NK-92 treated with Interleukin-12 subunit alpha and Interleukin-12 subunit beta, amount 100 ng/mL, for 24 hours (cell line): Measurements from ENCODE around the gene RAB24.
"Not testable (repeated sequence)": the region's sequence is repeated elsewhere in the genome, so short reads cannot be mapped to it uniquely, and the experiment has no call there.

Source experiments
- DNase-seq: peaks from one replicate; lab custom pipeline; 2025; lab: John Stamatoyannopoulos, UW

Gene RAB24

DNA sequence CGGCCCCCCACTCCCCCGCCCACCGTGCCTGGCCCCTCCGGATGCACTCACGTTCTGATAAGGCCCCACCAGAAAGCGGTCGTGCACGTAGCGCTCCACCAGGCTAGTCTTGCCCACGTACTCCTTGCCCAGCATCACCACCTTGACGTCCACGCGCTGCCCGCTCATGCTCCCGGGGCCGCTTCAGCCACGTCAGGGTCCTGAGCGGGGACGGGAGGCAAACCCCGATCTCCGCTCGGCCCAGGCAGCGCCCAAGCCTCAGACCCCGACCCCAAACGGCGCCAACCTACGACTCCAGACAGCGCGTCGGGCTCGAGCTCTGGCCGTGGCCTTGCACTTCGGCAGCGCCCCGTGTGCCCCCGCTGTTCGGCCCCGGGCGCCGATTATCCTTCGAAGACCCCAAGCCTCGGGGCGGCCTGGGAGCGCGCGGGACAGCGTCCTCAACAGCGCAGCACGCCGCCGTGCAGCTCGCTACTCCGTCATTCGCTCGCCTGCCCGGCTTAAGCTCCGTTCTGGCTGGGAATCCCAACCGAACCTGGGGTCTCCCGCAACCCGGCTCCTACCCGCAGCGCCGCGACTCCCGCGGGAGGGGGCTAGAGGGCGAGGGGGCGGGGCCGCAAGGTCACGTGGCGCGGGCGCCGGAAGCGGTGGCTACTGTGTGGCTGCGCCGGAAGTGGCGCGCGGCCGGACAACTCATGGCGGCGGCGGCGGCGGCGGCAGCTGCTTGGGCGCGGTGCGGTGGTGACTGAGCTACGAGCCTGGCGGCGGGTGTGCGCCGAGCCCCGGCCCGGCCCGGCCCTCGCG, at the start of gene RAB24, which contains the start of gene PRELID1:
Gene RAB24 (minus strand): TSS at position 599 of the 804 bp plus-strand sequence. CDS start 431 bp downstream, at position 168.
Gene PRELID1 (plus strand): TSS at position 679 of the 804 bp plus-strand sequence. CDS start 187 bp downstream, outside the sequence.
- DNase-seq, result peak; percentile 84

DNA sequence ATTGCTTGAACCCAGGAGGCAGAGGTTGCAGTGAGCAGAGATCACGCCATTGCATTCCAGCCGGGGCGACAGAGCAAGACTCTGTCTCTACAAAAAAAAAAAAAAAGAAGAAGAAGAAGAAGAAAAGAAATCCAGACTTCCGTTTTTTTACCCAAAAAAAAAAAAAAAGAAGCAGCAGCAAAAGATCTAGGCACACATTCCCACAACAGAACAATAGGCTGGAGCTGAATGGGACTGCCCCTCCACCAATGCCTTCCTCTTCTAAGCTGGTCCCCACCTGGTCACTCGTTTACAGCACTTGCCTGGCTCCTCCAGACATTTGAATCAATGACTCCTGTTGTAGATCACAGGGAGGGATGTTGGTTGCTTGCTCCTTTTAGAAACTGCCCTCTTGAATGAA, 49.6 kb upstream of the RAB24 start:
- DNase-seq, result no peak

DNA sequence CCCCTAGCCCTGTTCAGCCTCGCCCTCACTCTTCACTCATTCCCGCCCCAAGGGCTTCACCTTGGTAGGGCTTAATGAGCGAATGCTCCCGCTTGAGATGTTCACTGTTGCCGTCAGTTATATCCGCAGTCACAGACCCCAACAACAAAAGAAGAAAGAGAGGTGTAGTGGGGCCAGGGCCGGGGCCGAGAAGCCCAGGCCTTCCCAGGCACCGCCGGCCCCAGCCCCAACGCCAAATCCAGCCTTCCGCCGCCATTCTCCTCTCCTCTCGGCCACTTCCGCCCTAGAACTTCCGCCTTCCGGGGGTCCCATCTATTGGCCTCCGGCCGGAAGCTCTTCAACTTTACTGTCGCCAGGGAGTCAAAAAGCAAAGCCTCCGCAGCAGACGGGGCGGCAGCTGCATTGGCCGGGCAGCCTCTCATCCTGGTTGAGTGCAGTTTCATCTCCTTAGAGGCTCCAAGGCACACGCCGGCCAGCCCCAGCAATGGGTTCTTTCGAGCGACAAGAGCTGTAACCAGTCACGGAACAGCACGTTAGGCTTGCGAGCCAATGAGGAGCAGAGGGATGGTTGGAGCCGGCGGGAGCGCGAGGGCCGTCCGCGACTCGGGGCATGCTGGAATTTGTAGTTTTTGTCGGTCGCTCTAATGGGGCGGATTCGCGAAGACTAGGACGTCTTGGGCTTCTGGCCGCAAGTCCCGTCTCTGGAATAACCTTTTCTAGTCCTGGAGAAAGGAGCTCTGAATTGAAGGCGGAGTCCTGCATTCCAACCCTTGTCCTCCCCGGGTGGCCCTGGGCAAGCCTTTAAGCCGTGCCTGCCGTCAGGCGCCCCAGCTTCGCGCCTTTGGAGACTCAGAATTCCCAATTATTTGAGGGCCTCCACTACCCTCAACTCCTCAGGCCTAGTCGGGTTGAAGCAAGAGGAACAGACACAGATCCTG, 48.1 kb upstream of the RAB24 start, which contains the start of gene LMAN2:
Gene LMAN2 (minus strand): TSS at position 277 of the 938 bp plus-strand sequence. CDS start 21 bp downstream, at position 256.
- DNase-seq, result peak; percentile 95

DNA sequence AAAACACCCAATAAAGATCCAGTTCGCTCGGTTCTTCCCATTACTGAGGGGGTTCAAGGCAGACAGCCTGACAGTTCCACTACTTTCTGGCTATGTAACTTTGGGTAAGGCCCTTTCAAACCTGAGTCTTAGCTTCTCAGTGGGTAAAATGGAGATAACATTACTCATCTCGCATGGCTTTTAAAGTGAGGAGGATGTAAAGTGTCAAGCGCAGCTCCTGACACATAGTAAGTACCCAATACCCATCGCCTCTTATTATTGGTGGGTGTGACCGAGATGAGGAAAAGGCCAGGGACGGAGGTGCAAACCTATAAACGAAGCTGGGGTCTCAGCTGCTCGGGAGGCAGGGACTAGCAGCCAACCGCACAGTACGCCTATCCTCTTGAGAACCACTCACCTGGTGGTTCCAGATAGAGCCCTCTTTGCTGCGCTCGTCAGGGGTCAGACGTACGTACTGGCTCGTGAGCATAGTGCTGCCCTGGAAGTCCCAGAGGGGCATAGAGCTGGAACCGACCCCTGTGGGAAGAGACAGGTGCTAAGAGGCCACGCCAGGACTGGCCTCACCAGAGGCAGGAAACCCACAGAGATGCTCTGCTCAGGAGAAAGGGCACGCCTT, 47.4 kb upstream of the RAB24 start:
- DNase-seq, result no peak

DNA sequence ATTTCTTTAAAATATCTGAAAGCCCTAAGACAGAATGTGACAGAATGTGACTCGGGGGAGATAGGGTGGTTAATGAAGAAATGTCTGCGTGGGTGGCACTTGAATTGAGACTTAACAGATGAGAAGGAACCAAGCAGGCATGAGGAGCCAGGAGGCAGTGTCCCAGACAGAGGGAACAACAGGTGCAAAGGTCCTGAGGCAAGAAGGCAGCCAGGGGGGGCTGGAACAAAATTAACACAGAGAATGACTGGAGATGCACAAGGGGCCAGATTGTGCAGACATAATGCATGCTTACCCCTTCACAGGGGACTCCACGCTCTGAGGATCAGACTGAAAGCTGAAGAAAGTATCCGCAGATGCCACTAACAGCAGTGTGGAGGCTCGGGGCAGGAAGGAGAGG, 46.2 kb upstream of the RAB24 start:
- no peak for DNase-seq

DNA sequence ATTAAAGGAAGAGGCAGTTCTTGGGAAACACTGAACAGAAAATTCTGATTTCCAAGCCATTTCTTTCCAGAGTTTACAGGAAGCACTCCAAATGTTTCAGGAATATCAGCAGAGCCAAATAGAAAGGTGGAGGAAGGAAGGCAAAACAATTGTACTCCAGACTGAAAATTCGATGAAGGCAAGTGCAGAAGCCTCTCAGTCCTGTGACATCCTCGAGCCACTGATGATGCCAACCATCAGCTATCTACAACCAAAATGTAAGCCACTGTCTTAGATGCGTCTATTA, 45.8 kb upstream of the RAB24 start:
- DNase-seq, result no peak

DNA sequence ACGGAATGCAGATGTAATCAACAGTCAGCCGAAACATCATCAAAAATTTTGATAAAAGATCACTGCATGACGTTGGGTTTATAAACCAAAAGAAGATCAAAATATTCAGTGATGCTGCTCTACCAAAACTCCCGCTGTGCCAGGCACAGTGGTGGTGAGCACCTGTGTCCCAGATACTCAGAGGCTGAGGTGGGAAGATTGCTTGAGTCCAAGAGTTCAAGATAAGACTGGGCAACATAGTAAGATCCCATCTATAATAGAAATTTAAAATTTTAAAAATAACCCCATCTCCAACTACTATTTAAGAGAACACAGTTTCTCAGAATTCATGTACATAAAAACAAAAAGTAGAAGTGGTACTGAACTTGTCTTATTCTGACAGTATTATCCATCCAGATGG, 44.2 kb upstream of the RAB24 start:
- DNase-seq, result no peak

DNA sequence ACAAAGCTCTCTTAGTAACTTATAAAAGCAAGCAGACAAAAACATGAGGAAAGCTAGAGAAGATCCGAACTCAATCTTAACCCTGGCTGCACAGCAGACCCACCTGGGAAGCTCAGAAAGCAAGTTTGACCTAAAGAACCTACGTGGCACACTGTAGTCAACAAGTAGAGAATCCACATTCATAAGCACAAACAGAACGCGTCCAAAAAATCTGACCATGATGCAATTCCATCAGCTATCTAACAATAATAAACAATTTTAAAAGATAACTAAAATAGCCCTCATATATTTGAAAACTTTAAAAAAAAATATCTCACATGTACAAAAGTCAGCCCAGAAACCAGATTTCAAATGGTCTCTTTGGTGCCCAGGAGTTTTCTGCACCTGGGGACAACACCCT, 43.3 kb upstream of the RAB24 start:
- DNase-seq, result no peak

DNA sequence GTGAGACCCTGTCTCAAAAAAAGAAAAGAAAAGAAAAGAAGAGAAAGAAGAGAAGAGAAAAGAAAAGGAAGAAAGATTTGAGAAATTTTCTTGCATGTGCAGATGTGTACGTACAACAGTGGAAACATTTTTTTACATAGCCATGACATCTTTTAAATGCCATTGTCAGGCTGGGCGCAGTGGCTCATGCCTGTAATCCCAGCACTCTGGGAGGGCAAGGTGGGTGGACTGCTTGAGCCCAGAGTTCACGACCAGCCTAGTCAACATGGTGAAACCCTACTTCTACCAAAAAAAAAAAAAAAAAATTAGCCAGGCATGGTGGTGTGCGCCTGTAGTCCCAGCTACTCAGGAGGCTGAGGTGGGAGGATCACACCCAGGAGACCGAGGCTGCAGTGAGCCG, 41.4 kb upstream of the RAB24 start:
- DNase-seq, result no peak

DNA sequence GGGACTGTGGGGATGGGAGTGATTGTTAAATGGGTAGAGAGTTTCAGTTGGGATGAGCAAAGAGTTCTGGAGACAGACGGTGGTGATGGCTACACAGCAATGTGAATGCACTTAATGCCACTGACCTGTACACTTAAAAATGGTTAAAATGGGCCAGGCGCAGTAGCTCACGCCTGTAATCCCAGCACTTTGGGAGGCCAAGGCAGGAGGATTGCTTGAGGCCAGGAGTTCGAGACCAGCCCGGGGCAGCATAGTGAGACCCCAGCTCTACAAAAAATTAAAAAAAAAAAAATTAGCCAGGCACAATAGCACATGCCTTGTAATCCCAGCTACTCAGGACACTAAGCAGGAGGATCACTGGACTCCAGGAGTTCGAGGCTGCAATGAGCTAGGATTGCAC, 40.3 kb upstream of the RAB24 start:
- DNase-seq, result no peak

DNA sequence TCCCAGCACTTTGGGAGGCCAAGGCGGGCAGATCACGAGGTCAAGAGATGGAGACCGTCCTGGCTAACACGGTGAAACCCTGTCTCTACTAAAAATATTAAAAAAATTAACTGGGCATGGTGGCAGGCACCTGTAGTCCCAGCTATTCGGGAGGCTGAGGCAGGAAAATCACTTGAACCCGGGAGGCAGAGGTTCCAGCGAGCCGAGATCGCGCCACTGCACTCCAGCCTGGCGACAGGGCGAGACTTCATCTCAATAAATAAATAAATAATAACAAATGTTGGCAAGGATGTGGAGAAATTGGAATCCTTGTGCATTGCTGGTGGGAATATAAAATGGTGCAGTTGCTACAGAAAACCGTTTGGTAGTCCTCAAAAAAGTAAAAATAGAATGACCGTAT, 39.5 kb upstream of the RAB24 start:
- not testable (repeated sequence) for DNase-seq

DNA sequence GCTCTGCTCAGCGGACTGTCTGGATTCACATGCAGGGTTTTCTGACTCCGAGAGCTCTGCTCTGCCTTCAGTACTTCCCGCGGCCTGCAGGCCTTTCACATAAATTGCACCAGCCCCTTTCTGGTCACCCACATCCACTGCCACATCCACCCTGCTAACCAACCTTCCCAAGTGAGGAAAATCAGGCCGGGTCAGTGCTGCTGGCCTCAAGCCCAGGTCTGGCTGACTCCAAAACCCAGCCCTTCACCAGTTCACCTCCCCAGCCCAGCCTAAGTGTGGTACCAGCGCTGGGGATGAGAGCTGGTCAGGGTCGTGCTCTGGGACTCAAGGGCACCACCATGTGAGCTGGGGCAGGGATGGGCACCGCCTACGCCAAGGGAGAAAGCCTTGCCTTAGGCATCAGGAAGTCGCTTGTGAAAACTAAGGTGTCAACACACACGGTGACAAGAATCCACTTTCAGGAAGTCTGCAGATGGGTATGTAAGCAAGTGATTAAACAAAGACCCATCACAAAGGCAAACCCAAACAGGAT, 35.7 kb upstream of the RAB24 start:
- no peak for DNase-seq

DNA sequence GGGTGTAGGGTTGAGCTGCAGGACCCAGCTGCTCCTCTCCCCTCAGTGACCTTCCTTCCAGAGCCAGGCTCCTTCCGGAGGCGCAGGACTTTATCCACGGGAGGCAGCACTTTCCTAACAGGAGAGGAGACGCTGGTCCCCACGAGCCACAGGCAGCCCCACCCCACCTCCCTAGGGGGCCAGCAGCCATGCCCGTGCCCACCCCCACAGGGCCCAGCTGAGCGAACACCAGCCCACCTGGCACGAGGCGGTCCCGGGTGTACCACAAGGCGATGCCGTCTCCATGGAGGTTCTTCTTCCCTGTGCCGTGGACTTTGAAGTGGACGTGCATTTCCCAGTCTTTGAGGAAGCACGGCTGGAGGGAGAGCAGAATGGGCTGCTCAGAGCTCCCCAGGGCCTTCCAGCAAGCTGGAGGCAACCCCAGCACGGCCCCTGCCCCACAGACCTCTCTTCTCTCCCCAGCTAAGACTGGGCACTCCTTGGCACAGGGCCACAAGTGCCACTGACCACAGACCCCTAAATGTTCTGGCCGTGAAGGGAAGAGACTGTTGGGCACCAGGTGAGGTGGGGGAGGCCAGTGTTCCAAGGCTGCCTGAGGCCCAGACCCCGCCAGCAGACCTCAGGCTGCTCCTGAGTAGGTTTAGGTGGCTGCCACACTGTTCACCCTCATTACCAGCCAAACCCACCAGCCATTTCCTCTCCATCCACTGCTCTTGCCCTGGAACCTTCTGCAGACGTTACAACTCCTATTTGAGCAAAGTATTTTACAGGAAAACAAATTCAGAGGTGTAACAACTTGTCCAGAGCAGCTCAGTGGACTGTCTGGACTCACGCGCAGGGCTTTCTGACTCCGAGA, 35.0 kb upstream of the RAB24 start:
- no peak for DNase-seq

DNA sequence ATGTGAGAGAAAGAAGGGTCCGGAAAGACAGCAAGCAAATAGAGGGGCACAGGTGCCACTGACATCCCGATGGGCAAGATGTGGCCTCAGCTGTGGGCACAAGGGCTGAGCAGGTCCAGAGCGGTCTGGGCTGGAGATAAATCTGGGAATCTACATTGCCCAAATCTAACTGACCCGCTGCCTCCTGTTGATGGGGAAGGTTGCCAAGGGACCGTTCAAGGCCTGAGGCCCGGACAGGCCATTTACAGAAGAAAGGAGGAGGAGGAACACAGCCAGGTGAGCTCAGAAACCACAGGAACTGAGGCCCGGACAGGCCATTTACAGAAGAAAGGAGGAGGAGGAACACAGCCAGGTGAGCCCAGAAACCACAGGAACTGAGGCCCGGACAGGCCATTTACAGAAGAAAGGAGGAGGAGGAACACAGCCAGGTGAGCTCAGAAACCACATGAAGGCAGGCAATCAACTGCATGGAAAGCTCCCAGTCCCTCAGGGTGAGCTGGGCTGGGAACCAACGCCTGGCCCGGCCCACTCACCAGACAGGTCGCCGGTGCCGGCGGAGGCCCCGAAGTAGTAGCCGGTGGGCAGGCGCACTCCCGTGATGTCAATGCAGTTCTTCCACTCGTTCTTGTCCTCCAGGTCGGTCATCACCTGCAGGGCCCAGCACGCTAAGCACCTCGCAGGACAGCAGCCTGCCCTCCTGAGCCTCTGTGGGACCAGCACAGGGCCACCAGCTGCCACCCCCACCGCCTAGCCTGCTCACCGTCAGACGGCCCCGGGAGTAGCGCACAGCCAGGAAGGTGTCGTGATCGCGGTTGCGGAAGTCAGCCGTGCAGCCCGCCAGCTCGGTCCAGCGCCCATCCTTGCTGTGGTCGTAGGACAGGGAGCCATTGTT, 33.3 kb upstream of the RAB24 start:
- DNase-seq, result no peak

DNA sequence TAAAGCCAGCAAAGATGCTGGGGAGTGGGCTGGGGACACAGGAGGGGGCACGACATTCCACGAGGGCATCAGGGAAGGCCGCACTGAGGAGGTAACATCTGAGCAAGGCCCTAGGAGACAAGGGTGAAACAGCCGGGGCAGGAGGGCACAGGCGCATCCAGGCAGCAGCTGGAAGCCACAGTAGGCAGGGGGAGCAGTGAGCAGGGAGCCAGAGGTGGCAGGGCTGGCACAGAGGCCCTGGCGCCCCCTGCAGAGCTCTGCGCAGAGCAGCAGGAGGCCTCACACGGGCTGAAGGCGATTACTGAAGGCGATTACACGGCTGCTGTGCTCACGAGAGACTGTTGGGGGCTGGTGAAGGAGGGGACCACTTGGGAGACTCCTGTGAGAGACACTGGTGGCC, 32.6 kb upstream of the RAB24 start:
- DNase-seq, result no peak

DNA sequence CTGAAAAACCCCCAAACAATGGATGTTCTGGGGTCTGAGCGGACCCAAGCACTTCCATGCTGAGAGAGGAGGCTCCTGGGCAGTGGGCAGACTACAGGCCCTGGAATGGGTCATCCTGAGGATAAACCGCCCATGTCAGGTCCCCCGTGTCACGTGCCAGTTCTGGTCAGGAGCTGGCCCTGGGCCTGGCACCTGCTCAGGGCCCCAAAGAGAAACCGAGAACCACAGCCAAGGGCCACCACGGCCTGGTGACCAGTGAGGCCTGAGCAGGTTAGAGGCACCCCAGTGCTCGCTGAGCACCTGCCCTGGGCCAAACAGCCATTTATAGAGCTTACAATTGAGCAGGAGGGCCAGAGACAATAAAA, 32.2 kb upstream of the RAB24 start:
- no peak for DNase-seq

DNA sequence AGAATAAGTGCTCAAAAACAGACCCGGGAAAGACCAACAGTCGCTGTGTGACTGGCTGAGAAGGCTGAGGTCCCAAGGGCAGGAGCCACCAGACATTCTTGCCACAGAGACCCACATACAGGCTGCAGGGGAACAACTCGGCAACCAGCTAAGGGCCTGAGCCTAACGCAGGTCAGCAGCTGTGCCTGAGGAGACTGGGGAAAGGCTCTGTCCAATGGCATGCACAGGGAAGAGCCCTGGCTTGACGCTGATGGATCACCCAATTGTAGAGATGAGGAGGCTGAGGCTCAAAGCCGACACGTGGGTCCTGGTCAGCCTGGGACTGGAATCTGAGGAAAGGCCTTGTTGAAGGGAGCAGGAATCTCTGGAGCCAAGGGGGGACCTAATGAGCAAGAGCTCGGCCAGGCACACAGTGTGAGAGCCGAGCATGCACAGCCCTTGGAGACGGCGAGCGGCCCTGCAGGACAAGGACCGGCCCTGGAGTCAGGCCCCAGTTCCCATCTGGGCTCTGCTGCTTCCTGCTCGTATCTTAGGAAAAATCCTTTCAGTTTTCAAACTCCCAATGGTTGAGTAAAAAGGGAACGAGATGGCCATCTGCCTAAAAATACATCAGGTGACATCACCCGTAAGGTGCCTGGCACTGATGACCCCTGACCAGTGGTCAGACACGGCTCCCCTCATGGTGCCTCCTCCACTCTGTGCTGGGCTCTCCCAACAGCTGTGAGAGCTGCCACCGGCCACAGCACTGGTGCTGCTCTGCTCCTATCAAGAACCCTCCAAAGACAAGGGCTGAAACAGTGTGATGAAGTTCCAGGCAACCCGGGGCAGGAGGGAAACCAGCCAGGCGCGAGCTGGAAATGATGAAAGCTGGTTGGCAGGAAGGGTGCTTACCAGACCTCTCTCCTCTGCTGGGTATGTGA, 31.5 kb upstream of the RAB24 start:
- DNase-seq, result no peak

DNA sequence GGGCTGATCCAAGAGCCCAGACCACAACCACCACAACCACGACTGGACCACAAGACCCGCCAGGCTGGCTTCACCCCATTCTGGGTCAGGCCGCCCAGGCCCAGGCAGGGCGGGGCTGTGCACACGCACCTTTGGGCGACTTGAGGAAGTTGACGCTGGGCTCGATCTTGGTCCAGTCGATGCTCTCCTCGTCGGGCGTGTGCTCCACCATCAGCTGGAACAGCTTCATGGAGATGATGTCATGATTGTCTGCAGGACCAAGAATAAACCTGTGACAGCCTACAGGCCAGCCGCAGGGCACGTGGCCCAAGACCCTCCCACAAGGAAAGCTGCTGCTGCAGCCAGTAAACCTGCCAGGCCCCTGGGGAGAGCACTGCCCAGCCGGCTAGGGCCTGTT, 30.6 kb upstream of the RAB24 start:
- no peak for DNase-seq

DNA sequence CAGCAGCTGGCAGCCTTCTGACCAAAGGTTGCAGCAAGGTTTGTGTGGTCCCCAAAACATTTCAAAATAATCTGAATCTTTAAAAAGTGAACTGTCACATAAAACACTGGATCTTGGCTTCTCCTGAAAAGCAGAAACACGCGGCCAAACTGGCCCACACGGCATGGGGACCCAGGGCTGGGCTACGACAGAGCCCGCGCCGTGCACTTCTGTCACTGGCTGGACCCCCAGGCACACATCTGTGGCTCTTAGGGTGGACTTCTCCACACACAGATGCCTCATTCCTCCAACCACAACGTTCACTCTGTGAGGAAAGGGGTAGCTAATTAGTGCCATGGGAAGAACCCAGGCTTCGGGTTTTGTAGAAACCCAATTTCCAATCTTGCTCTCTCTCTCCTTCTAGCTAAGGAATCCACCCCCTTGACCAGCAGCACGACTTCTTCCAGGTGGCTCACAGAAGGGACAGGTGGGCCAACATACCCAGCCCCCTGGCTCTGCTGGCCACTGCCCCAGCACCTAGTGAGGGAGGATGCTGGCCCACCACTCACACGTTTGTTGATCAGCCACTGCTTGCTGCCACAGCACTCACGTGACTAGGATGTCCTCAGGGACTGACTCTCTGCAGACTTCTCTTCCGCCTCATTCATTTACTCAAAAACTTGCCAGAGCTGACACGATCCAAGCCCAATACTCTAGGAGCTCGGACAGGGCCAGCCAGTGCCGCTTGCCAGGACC, 30.1 kb upstream of the RAB24 start:
- DNase-seq, result no peak
